Renal cortical epithelial cell (primary cell): ENCODE data around the gene DDX21. TPM values are rescaled to one million over a fixed set of nuclear protein-coding genes. Genes with fewer than 3 reads are reported as not detected.
"Not testable (repeated sequence)": the region's sequence is repeated elsewhere in the genome, so short reads cannot be mapped to it uniquely, and the experiment has no call there.

Experiments
- DNase-seq: peaks from one replicate; pipeline ENCODE4 v3.0.0-alpha.2; 2011; ENCODE audit warnings: low read depth
- total RNA-seq: library from RNA; depleted of rRNA; stranded (reverse); fragments of >200 nt; gene quantifications from 2 replicates; pipeline ENCODE4 v1.2.3, GENCODE V29; 2014

DDX21 gene
- total RNA-seq, result 107 and 153 TPM in 2 replicates

- peak; percentile 92 for DNase-seq
These were observed at the start of gene DDX21 for GRCh38 chr10:68955832-68956532. TSS of gene DDX21 (plus strand) at chr10:68956170. CDS start at chr10:68956226, 56 bp downstream.

GRCh38 chr10:68924593-68924992 is 31.4 kb upstream of the DDX21 start:
- no peak for DNase-seq

DNA sequence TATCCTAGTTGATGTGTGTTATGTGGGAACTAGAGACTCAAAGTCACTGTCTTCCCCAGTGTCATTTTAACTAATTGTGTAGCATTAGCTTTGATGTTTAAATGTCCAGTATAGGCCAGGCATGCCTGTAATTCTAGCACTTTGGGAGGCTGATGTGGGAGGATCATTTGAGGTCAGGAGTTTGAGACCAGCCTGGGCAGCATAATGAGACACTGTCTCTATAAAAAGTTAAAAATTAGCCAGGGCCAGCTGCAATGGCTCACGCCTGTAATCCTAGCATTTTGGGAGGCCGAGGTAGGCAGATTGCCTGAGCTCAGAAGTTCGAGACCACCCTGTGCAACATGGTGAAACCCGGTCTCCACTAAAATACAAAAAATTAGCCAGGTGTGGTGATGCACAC is 30.5 kb upstream of the DDX21 start:
- no peak for DNase-seq

DNA sequence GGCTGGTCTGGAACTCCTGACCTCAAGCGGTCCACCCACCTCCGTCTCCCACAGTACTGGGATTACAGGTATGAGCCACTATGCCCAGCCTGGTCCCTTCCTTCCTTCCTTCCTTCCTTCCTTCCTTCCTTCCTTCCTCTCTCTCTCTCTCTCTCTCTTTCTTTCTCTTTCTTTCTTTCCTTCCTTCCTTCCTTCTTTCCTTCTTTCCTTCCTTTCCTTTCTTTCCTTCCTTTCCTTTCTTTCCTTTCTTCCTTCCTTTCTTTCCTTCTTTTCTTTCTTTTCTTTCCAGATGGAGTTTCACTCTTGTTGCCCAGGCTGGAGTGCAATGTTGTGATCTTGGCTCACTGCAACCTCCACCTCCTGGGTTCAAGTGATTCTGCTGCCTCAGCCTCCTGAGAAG is 26.8 kb upstream of the DDX21 start:
- DNase-seq, result not testable (repeated sequence)

- DNase-seq, result not testable (repeated sequence)
These were observed 26.1 kb upstream of the DDX21 start for GRCh38 chr10:68929888-68930287.

- DNase-seq, result not testable (repeated sequence)
These were observed 23.1 kb upstream of the DDX21 start for GRCh38 chr10:68932860-68933259.

DNA sequence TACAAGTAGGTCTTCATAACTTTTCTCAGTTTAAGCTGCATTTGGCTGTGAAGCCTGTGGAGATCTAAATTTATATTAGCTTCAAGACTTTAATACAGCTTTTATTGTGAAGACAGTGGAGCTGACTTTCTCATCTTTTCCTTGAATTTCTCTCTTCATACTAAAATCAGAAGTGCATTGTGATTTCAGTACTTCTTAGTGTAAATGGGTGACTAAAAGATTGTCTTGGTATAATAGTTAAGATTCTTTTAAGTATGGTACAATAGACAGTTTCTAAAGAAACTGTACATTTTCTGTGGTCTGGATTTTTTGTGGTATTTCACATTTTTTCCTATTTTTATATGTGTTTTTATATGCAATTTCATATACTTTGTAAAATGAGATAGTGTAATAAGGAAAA is 21.0 kb upstream of the DDX21 start:
- DNase-seq, result no peak

DNA sequence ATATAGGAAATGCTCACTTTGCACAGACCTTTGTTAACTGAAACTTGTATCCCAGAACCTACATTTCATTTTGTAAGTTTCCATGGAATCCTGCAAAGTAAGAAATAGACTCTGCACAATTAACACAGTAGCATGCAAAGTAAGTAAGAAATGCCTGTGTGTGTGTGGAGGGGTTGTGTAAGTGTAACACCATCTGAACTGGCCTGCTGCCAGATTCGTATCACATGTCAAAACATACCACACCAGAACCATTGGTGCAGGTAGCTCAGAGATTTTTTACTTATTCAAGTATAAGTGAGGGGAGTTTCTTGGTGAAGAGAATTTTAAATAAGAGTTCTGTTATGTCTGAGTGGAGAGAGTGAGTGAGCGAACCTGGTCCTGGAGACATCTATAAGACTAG is 17.9 kb upstream of the DDX21 start:
- peak; percentile 63 for DNase-seq

- peak; percentile 63 for DNase-seq
These were observed 17.1 kb upstream of the DDX21 start for GRCh38 chr10:68938884-68939283.

GRCh38 chr10:68940917-68941316 is 15.1 kb upstream of the DDX21 start:
- not testable (repeated sequence) for DNase-seq

- DNase-seq, result no peak
These were observed 5.4 kb upstream of the DDX21 start for GRCh38 chr10:68950598-68950997.

GRCh38 chr10:68954904-68955303 is 1.1 kb upstream of the DDX21 start:
- DNase-seq, result no peak

GRCh38 chr10:68955355-68955831 is 577 bp upstream of the DDX21 start:
- no peak for DNase-seq

DNA sequence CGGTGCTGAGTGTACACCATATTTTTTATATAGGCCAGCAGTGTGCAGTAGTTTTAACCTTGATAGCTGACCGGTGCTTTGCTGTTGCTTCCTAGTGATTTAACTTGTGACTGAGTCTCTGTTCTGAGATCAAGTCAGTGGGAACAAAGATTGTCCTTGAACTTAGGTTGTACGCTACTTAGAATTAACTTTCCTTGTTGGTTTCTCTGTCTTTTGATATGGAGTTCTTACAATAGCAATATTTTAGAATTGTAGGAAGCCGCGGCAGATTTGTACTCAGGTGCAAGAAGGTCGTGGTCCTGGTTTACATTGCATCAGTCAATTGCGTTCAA is 1.3 kb downstream of the DDX21 start:
- DNase-seq, result no peak

DNA sequence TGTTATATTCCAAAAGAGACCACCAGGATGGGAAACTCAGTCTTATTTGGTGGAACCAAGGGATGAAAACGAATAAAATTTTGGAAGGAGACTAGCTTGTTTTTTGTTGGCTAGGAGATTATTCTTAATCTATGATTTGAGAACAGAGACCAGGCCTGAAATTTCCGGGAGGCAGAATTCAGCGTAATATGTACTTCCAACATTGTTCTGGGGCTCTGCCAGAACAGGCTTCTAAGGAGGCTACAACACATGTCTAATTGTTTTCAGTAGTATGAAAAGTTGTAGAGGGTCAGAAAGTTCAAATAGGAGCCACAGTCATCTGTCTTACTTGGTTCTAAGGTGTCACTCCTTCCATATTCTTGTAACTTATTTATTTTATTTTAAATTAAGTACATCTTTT is 1.7 kb downstream of the DDX21 start:
- no peak for DNase-seq

DNA sequence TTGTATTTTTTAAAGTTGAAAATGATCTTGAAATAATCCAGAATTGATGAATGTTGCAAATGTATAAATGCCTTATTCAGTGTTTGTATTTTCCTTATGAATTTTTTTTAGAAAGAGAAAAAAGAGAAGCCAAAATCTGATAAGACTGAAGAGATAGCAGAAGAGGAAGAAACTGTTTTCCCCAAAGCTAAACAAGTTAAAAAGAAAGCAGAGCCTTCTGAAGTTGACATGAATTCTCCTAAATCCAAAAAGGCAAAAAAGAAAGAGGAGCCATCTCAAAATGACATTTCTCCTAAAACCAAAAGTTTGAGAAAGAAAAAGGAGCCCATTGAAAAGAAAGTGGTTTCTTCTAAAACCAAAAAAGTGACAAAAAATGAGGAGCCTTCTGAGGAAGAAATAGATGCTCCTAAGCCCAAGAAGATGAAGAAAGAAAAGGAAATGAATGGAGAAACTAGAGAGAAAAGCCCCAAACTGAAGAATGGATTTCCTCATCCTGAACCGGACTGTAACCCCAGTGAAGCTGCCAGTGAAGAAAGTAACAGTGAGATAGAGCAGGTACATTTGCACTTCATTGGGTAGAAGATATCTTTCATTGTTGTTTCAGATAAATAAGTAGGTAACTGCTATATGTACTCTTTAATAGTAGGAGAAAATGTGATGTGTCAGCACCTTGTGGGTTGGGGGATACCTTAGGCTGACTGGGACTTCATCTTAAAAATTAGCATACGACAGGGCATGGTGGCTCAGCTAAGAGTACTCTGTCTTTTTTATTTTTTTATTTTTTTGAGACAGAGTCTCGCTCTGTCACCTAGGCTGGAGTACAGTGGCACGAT is 3.9 kb downstream of the DDX21 start:
- no peak for DNase-seq

DNA sequence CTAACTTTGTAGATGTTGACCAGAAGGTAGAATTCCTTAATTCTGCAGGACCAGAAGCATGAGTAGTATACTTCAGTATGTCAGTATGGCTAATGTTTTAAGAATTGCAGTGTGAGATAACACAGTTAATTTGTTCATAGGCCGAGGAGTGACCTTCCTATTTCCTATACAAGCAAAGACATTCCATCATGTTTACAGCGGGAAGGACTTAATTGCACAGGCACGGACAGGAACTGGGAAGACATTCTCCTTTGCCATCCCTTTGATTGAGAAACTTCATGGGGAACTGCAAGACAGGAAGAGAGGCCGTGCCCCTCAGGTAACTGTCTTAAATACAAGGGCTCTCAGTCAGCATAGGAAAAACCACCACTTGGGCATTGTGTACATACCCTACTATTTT is 7.2 kb downstream of the DDX21 start:
- DNase-seq, result no peak

GRCh38 chr10:68973975-68974374 is 18.0 kb downstream of the DDX21 start:
- no peak for DNase-seq

DNA sequence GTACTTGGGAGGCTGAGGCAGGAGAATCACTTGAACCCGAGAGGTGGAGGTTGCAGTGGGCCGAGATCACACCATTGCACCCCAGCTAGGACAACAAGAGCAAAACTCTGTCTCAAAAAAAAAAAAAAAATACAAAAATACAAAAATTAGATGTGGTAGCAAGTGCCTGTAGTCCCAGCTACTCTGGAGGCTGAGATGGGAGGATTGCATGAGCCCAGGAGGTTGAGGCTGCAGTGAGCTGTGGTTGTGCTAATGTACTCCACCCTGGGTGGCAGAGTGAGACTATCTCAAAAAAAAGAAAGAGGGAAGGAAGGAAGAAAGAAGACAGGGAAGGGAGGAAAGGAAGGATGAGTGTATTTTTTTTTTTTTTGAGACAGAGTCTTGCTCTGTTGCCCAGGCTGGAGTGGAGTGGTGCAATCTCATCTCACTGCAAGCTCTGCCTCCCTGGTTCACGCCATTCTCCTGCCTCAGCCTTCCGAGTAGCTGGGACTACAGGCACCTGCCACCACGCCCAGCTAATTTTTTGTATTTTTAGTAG is 20.0 kb downstream of the DDX21 start:
- not testable (repeated sequence) for DNase-seq

DNA sequence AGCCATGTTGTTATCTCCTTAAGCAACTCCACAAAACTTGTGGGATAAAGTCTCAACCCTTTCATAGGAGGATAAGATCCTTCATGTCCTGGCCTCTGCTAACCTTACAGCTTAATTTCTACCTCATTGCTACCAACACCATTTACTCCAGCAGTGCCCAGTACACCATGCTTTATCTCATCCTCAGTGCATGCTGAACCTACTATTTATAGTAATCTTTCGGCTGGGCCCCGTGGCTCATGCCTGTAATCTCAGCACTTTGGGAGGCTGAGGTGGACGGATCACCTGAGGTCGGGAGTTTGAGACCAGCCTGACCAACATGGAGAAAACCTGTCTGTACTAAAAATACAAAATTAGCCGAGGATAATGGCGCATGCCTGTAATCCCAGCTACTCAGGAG is 23.8 kb downstream of the DDX21 start:
- not testable (repeated sequence) for DNase-seq

DNA sequence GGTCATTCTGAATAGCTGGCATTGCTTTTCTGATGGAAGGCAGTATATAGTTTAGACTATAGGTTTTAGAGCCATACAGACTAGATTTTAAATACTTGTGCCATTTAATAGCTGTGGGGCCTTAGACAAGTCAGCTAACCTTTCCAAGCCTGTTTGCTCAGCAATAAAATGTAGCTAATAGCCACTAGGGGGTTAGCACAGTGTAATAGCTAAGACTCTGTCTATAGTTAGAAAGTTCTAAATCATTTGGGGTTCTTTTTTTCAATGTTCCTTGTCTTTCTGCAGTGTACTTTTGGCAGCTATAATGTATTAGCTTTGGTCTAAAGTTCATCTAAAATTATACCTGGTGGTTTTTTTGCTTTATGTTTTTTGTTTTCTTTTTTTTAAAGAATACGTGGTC is 25.1 kb downstream of the DDX21 start:
- no peak for DNase-seq

DNA sequence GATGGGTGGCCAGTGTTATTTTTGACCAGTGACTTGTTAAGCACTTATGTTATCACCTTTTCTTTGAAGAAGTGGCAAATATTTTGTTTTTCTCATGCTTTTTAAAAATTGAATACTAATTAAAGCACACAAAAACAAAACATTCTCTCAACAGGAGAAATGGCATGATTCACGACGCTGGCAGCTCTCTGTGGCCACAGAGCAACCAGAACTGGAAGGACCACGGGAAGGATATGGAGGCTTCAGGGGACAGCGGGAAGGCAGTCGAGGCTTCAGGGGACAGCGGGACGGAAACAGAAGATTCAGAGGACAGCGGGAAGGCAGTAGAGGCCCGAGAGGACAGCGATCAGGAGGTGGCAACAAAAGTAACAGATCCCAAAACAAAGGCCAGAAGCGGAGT is 26.4 kb downstream of the DDX21 start:
- no peak for DNase-seq

DNA sequence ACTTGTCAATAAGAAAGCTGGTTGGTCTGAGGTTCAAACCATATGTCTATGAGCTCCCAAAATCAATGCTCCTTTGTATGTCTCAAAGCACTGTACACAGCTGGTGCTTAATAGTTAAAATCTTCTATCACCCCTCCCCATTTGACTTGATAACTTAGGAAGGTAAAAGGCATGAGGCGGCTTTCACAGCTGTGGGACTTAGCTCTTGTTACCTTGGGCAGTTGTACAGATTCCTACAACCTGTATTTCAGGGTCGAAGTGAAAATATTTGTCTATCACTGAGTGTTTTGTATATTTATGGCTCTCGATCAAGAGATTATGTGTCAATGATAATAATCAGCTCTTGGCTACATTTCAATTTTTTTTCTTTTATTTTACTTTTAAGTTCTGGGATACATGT is 31.6 kb downstream of the DDX21 start:
- no peak for DNase-seq
